Chondrocyte (in vitro differentiated cells): Measurements from ENCODE around the gene ARHGEF7. TPM values are rescaled to one million over a fixed set of nuclear protein-coding genes. Genes with fewer than 3 reads are reported as not detected.

Source experiments
- DNase-seq: peaks from one replicate; pipeline ENCODE4 v3.0.0; 2021; ENCODE audit warnings: mixed read lengths, low spot score
- H3K27ac Mint-ChIP-seq: one replicate; pipeline ENCODE4 v1.8.0; 2021; ENCODE audit warnings: mild to moderate bottlenecking, moderate library complexity, mixed read lengths; ENCODE audit not compliant: unreplicated experiment
- H3K27me3 Mint-ChIP-seq: 2 replicates; pipeline ENCODE4 v1.8.0; 2021; ENCODE audit warnings: low read depth, mixed read lengths
- H3K36me3 Mint-ChIP-seq: 2 replicates; pipeline ENCODE4 v1.8.0; 2021; ENCODE audit warnings: low read depth, mixed read lengths
- H3K4me1 Mint-ChIP-seq: 2 replicates; pipeline ENCODE4 v1.8.0; 2021; ENCODE audit warnings: low read depth, mild to moderate bottlenecking, mixed read lengths
- H3K4me3 Mint-ChIP-seq: one replicate; pipeline ENCODE4 v1.8.0; 2021; ENCODE audit warnings: mild to moderate bottlenecking, moderate library complexity, mixed read lengths; ENCODE audit not compliant: unreplicated experiment
- H3K9me3 Mint-ChIP-seq: 2 replicates; pipeline ENCODE4 v1.8.0; 2021; ENCODE audit warnings: low read depth, mixed read lengths
- total RNA-seq: library from RNA; stranded (reverse); gene quantifications from 3 replicates; pipeline ENCODE4 v1.2.1, GENCODE V29; 2021
- TF ChIP-seq, protein P1 (sequence below): fragments of 200-600 bp; sonication (generic); IDR thresholded peaks from 2 replicates; pipeline ENCODE4 v1.5.0; 2021; ENCODE audit warnings: antibody characterized with exemption, mild to moderate bottlenecking, moderate library complexity

The ARHGEF7 gene
- total RNA-seq, 1 donor from 2014 or later, result 137 TPM

DNA sequence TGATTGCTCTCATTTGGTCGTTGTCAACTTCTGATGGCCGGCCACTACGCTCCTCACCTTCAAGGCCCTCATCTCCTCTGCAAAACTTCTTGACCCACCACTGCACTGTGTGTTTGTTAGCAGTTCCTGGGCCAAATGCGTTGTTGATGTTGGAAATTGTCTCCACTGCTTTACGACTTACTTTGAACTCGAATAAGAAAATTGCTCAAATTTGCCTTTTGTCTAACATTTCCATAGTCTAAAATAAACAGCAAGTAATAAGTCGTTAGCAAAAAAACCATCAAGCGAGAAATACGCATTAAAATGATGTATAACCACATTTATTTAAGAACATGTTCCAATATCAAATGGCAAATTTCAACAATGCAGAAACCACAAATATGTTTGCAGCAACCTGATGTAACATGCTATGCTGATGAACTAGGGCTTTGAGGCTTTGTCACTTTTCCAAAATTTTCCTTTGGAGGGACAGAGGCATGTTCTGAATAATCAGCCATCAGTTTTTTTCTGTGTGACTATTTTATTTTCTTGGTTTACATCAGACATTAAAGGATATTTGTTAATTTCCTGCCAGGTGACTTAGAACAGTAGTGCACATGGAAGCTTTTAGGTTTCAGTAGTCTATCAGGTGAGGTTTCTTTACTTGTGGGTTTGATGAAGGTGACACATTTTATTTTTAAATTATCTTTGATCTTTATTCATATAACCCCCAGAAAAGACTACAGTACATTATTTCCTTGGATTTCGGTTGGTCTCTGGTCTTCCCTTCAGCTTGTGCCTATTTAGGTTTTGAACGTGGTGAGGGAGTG, 130.7 kb downstream of the ARHGEF7 start:
- peaks cover 75% of the 10 kb centered on the region for H3K4me1 Mint-ChIP-seq
- DNase-seq, result no peak
- H3K36me3 Mint-ChIP-seq, result peaks cover 42% of the 10 kb centered on the region
- no peaks in the 10 kb centered on the region for H3K27me3 Mint-ChIP-seq
- no peak overlapping the region for H3K4me3 Mint-ChIP-seq
- no peaks in the 10 kb centered on the region for H3K9me3 Mint-ChIP-seq
- H3K27ac Mint-ChIP-seq, result peak overlapping the region; percentile 85
- TF ChIP-seq, protein P1, sequence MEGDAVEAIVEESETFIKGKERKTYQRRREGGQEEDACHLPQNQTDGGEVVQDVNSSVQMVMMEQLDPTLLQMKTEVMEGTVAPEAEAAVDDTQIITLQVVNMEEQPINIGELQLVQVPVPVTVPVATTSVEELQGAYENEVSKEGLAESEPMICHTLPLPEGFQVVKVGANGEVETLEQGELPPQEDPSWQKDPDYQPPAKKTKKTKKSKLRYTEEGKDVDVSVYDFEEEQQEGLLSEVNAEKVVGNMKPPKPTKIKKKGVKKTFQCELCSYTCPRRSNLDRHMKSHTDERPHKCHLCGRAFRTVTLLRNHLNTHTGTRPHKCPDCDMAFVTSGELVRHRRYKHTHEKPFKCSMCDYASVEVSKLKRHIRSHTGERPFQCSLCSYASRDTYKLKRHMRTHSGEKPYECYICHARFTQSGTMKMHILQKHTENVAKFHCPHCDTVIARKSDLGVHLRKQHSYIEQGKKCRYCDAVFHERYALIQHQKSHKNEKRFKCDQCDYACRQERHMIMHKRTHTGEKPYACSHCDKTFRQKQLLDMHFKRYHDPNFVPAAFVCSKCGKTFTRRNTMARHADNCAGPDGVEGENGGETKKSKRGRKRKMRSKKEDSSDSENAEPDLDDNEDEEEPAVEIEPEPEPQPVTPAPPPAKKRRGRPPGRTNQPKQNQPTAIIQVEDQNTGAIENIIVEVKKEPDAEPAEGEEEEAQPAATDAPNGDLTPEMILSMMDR, result no peak

DNA sequence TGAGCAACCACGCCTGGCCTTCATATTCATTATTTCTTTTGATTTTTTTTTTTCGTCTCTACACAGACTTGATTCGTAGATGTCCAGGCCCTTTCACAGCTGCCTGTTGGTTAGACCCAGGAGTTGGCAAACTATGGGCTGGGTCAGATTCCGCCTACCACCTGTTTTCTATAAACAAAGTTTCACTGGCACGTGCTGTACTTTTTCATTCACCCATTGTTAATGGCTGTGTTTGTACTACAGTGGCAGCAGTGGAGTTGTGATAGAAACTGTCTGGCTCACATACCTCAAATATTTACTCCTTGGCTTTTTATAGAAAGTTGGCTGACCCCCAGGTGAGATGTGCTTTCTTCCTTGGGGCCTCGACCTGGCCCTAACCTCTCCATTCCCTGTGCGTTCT, 132.4 kb downstream of the ARHGEF7 start:
- no peak for DNase-seq
- peaks cover 43% of the 10 kb centered on the region for H3K36me3 Mint-ChIP-seq

DNA sequence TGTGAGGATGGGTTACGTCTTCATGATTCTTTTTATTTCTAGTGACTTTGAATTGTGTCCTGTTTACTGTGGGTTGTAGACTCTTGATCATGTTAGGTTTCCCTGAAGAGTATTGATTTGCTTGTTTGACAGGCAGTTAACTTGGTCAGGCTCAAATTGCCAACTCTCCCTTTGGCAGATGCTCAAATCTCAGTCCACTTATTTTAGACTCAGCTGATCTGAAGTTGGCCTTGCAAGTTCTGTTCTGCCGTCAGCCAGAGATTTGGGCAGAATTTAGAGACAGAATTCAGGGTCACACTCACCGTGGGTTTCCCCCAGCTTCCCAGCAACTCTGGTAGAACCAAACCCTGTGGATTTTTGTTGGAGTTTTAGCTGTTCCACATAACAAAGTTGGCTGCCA, 133.7 kb downstream of the ARHGEF7 start:
- H3K36me3 Mint-ChIP-seq, result peaks cover 43% of the 10 kb centered on the region
- no peak for DNase-seq
- H3K4me1 Mint-ChIP-seq, result peaks cover 85% of the 10 kb centered on the region
- H3K4me3 Mint-ChIP-seq, result no peak overlapping the region
- no peak overlapping the region for H3K27ac Mint-ChIP-seq
- no peaks in the 10 kb centered on the region for H3K27me3 Mint-ChIP-seq
- TF ChIP-seq, protein P1, result no peak
- no peaks in the 10 kb centered on the region for H3K9me3 Mint-ChIP-seq

More for the DNA sequence above, 132.4 kb downstream of the ARHGEF7 start:
- H3K9me3 Mint-ChIP-seq, result no peaks in the 10 kb centered on the region
- TF ChIP-seq, protein P1, result no peak
- peak overlapping the region; percentile 80 for H3K27ac Mint-ChIP-seq
- H3K27me3 Mint-ChIP-seq, result no peaks in the 10 kb centered on the region
- no peak overlapping the region for H3K4me3 Mint-ChIP-seq
- peaks cover 76% of the 10 kb centered on the region for H3K4me1 Mint-ChIP-seq

DNA sequence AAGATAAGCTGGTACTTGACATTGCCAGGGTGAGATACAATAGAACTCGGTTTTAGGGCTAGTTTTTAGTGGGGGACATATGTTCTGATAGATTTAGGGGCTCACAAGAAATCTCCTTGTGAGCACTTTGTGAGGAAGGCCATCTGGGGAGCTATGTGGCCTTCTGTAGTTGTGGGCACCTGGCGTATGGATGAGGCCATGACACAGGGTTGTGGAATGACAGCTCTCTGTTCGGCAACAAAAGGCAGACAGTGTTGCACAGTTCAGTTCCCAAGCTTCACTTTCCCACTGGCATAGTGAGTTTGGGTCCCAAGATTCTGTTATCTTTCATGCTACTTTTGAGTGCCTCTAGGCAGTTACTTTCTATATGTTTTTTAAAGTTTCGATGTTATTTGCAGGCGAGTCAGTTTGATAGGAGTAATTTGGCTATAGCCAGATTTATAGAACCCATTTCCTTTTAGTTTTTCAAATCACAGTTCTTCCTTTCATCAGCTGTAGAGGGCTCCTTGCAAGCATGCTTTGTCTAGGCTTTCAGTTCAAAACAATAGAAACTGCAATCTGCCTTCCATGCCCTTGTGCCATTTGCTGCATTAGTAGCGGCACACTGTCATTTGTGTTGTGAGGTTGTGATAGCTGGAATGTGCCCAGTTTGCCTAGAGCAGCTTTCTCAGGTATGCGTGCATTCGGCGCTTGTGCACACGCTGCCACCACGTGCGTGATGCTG, 134.7 kb downstream of the ARHGEF7 start:
- Mint-ChIP-seq H3K36me3 (peaks cover 35% of the 10 kb centered on the region), H3K27me3 (no peaks in the 10 kb centered on the region), H3K27ac (peak overlapping the region; percentile 33), H3K4me3 (no peak overlapping the region), H3K9me3 (no peaks in the 10 kb centered on the region), H3K4me1 (peaks cover 81% of the 10 kb centered on the region)
- no peak for DNase-seq
- TF ChIP-seq, protein P1, result no peak

DNA sequence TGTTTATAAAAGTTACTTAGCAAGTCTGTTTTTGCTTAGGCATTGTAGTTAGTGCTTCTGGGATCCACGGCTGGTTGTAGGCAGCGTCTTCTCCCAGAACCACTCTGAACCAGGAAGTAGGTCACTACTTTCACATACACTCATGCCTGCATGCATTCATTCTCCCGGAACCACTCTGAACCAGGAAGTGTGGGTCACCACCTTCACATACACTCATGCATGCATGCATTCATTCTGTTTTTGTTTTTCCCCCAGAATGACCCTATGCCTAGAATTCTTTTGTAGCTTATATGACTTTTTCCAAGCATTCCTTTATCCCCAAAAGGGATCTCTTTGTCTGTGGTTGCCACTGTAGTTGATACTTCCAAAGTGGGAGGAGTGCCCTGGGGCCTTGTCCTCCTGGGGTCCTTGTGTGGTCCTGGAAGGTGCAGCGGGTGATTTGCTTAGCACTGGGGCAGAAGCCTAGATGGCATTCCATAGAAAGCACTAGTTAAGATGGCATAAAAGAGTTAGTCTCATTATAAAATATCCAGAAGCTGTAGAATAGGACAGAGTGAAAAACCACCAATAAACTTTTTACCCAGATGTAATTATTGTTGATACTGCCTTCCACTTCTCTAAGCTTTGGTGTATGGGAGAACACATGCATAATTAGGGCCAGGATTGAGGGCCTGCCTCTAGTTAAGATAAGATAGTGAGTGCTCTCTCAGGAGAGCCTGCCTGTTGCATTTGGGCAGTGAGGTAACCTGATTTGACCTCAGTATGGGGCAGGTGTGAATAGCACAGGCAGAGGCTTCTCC, 136.7 kb downstream of the ARHGEF7 start:
- DNase-seq, result no peak
- no peaks in the 10 kb centered on the region for H3K9me3 Mint-ChIP-seq
- peak overlapping the region; percentile 89 for H3K27ac Mint-ChIP-seq
- H3K36me3 Mint-ChIP-seq, result peaks cover 36% of the 10 kb centered on the region
- H3K4me3 Mint-ChIP-seq, result no peak overlapping the region
- peaks cover 64% of the 10 kb centered on the region for H3K4me1 Mint-ChIP-seq
- H3K27me3 Mint-ChIP-seq, result no peaks in the 10 kb centered on the region
- TF ChIP-seq, protein P1, result no peak
